HEK293 (cell line): ENCODE measurements around the gene PDZRN4.

Experiments used
- SALL2 ChIP-seq: fragments of 450-650 bp; formaldehyde crosslinking; IDR thresholded peaks from 2 replicates; pipeline ENCODE4 v1.5.0; 2017; ENCODE audit warnings: missing biosample characterization, mild to moderate bottlenecking, missing genetic modification characterization, borderline replicate concordance
- ZNF133 ChIP-seq: fragments of 450-650 bp; formaldehyde crosslinking; IDR thresholded peaks from 2 replicates; pipeline ENCODE4 v1.5.1; 2016; ENCODE audit warnings: missing biosample characterization, missing genetic modification characterization
- ZNF138 ChIP-seq: fragments of 450-650 bp; formaldehyde crosslinking; IDR thresholded peaks from 2 replicates; pipeline ENCODE4 v1.5.1; 2016; ENCODE audit warnings: missing biosample characterization, missing genetic modification characterization, borderline replicate concordance
- ZNF324 ChIP-seq: fragments of 450-650 bp; formaldehyde crosslinking; IDR thresholded peaks from 2 replicates; pipeline ENCODE4 v1.5.1; 2016; ENCODE audit warnings: missing biosample characterization, missing genetic modification characterization
- ZNF555 ChIP-seq: fragments of 450-650 bp; formaldehyde crosslinking; conservative IDR thresholded peaks from 2 replicates; pipeline ENCODE4 v1.5.1; 2017; ENCODE audit warnings: missing biosample characterization, mild to moderate bottlenecking, missing genetic modification characterization, inconsistent platforms
- ZNF658 ChIP-seq: fragments of 450-650 bp; formaldehyde crosslinking; IDR thresholded peaks from 2 replicates; pipeline ENCODE4; 2016; ENCODE audit warnings: missing biosample characterization, missing genetic modification characterization
- TF ChIP-seq, protein P1 (sequence below): fragments of 450-650 bp; formaldehyde crosslinking; IDR thresholded peaks from 2 replicates; pipeline ENCODE4 v1.5.1; 2016; ENCODE audit warnings: missing biosample characterization, missing genetic modification characterization
- TF ChIP-seq, protein P2 (sequence below): fragments of 450-650 bp; formaldehyde crosslinking; IDR thresholded peaks from 2 replicates; pipeline ENCODE4 v1.5.1; 2016; ENCODE audit warnings: missing biosample characterization, missing genetic modification characterization
- TF ChIP-seq, protein P3 (sequence below): fragments of 450-650 bp; formaldehyde crosslinking; IDR thresholded peaks from 2 replicates; pipeline ENCODE4 v1.5.1; 2016; ENCODE audit warnings: missing biosample characterization, missing genetic modification characterization
- TF ChIP-seq, protein P4 (sequence below): fragments of 450-650 bp; formaldehyde crosslinking; IDR thresholded peaks from 2 replicates; pipeline ENCODE4 v1.5.1; 2016; ENCODE audit warnings: missing biosample characterization, missing genetic modification characterization

DNA sequence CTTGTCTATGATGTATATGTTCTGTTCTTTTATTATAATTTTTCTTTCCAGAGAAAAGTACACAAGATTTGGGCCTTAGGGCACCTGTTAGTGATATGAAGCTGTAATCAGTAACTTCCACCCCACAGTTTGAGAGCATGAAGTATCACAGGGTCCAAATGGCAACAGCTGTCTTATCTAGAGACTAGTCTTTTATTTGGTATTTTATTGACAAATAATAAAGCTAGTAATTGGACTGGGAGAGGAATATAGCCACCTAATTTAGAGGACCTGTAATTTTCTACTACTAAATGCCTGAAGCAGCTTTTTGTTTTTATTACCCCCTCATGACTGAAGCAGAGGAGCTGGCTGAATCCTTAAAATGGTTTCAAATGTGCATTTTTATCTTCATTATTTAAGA lies 174.8 kb downstream of the PDZRN4 start:
- TF ChIP-seq, protein P1, sequence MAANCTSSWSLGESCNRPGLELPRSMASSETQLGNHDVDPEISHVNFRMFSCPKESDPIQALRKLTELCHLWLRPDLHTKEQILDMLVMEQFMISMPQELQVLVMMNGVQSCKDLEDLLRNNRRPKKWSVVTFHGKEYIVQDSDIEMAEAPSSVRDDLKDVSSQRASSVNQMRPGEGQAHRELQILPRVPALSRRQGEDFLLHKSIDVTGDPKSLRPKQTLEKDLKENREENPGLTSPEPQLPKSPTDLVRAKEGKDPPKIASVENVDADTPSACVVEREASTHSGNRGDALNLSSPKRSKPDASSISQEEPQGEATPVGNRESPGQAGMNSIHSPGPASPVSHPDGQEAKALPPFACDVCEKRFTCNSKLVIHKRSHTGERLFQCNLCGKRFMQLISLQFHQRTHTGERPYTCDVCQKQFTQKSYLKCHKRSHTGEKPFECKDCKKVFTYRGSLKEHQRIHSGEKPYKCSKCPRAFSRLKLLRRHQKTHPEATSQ: no peak
- TF ChIP-seq, protein P2, sequence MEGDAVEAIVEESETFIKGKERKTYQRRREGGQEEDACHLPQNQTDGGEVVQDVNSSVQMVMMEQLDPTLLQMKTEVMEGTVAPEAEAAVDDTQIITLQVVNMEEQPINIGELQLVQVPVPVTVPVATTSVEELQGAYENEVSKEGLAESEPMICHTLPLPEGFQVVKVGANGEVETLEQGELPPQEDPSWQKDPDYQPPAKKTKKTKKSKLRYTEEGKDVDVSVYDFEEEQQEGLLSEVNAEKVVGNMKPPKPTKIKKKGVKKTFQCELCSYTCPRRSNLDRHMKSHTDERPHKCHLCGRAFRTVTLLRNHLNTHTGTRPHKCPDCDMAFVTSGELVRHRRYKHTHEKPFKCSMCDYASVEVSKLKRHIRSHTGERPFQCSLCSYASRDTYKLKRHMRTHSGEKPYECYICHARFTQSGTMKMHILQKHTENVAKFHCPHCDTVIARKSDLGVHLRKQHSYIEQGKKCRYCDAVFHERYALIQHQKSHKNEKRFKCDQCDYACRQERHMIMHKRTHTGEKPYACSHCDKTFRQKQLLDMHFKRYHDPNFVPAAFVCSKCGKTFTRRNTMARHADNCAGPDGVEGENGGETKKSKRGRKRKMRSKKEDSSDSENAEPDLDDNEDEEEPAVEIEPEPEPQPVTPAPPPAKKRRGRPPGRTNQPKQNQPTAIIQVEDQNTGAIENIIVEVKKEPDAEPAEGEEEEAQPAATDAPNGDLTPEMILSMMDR (tag by site-specific recombination): no peak
- TF ChIP-seq ZNF138 (no peak), ZNF555 (tag by site-specific recombination) (no peak), ZNF324 (tag by site-specific recombination) (no peak), ZNF133 (no peak), ZNF658 (no peak), SALL2 (tag by site-specific recombination) (no peak)
- TF ChIP-seq, protein P3, sequence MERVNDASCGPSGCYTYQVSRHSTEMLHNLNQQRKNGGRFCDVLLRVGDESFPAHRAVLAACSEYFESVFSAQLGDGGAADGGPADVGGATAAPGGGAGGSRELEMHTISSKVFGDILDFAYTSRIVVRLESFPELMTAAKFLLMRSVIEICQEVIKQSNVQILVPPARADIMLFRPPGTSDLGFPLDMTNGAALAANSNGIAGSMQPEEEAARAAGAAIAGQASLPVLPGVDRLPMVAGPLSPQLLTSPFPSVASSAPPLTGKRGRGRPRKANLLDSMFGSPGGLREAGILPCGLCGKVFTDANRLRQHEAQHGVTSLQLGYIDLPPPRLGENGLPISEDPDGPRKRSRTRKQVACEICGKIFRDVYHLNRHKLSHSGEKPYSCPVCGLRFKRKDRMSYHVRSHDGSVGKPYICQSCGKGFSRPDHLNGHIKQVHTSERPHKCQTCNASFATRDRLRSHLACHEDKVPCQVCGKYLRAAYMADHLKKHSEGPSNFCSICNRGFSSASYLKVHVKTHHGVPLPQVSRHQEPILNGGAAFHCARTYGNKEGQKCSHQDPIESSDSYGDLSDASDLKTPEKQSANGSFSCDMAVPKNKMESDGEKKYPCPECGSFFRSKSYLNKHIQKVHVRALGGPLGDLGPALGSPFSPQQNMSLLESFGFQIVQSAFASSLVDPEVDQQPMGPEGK (tag by site-specific recombination): no peak
- TF ChIP-seq, protein P4, sequence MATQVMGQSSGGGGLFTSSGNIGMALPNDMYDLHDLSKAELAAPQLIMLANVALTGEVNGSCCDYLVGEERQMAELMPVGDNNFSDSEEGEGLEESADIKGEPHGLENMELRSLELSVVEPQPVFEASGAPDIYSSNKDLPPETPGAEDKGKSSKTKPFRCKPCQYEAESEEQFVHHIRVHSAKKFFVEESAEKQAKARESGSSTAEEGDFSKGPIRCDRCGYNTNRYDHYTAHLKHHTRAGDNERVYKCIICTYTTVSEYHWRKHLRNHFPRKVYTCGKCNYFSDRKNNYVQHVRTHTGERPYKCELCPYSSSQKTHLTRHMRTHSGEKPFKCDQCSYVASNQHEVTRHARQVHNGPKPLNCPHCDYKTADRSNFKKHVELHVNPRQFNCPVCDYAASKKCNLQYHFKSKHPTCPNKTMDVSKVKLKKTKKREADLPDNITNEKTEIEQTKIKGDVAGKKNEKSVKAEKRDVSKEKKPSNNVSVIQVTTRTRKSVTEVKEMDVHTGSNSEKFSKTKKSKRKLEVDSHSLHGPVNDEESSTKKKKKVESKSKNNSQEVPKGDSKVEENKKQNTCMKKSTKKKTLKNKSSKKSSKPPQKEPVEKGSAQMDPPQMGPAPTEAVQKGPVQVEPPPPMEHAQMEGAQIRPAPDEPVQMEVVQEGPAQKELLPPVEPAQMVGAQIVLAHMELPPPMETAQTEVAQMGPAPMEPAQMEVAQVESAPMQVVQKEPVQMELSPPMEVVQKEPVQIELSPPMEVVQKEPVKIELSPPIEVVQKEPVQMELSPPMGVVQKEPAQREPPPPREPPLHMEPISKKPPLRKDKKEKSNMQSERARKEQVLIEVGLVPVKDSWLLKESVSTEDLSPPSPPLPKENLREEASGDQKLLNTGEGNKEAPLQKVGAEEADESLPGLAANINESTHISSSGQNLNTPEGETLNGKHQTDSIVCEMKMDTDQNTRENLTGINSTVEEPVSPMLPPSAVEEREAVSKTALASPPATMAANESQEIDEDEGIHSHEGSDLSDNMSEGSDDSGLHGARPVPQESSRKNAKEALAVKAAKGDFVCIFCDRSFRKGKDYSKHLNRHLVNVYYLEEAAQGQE (tag by site-specific recombination): no peak
